NCI-H2107 (cell line): ENCODE data around the gene RUNX2.
"Not testable (repeated sequence)": the region's sequence is repeated elsewhere in the genome, so short reads cannot be mapped to it uniquely, and the experiment has no call there.

Experiments
- DNase-seq: peaks from one replicate; lab custom pipeline; 2025; lab: John Stamatoyannopoulos, UW

RUNX2 gene

DNA sequence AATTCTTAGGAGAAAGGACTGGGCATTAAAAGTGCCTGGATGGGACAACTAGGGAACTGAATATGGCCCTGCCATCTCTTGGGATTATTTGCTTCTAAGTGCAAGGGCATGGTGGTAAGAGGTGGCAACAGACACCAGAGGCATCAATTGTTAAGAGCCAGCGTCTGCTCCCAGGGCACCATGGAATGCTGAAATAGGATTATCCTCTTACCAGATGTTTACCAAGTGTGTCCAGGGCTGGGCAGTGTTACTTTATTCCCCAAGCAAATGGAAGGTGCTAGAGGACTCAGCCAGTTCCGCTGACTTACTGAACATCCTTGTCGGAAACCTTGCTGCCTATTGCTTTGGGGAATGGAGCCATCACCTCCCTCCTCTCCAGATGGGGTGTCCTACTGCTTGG lies 323.2 kb downstream of the RUNX2 start:
- DNase-seq: no peak

DNA sequence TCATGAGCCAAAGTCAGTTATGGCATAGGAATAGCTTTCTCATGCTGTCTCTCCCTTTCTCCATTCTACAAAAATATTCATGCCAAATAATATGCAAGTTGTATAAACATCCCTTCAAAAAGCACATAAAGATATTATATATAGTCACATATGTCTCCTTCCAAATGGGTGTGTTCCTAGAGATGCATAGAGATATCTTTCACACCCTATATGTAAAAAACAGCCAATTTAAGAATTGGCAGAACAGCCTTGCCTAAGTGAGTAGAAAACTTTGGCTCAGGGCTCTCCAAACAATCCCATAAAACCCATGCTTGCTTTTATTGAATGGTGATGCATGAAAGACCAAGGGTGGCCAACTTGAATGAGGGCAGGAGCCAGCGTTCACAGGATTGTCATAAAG lies 324.3 kb downstream of the RUNX2 start:
- no peak for DNase-seq

DNA sequence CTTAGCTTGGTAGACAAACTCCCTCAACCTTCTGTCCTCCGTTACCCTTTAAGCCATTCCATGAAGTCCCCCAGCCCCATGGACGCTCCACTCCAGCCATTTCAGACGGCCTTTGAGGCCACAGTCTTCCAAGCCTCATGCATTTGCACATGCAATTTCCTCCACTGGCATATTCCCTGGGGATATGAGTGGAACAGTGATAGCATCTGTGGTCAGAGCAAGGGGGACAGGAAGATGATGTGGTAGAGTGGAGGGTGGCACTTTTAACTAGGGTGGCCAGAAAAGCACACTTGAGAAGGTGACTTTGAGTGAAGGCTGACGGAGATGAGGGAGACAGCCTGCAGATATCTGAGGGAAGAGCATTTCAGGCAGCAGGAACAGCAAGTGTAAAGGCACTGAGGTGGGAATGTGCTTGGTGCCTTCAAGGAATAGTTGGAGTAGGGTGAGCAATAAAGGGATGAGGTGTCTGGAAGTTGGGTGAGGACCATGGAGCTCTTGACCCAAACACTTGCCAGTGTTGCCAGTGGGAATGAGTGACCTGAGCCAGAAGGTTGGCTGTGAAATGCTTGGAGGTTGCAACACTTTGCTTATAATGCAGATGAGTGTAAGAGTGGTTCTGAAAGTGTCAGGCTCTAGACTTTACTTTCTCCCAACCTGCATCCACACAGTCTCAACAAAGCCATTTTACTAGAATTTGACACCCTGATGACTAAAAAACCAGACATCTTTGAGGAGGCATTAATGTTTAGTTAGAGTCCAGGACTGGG lies 325.2 kb downstream of the RUNX2 start:
- DNase-seq: no peak

DNA sequence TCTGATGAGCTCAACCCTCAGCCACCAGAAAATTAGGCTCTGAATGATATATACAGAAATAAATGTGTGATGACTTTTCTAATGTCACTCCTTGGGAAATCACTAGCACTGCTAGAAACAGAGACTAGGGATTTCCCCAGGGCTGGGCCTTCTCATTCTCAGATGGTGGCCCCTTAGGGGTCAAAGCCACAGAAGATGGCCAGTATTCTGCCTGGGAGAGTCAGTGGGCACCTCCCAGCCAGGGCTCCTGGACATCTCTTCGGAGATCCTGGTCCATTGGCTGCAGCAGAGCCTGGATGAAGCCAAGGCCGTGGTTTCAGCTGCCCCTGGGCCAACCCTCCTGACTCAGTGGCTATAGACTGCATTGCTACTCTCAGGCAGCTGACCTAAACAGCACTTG lies 326.5 kb downstream of the RUNX2 start:
- no peak for DNase-seq

DNA sequence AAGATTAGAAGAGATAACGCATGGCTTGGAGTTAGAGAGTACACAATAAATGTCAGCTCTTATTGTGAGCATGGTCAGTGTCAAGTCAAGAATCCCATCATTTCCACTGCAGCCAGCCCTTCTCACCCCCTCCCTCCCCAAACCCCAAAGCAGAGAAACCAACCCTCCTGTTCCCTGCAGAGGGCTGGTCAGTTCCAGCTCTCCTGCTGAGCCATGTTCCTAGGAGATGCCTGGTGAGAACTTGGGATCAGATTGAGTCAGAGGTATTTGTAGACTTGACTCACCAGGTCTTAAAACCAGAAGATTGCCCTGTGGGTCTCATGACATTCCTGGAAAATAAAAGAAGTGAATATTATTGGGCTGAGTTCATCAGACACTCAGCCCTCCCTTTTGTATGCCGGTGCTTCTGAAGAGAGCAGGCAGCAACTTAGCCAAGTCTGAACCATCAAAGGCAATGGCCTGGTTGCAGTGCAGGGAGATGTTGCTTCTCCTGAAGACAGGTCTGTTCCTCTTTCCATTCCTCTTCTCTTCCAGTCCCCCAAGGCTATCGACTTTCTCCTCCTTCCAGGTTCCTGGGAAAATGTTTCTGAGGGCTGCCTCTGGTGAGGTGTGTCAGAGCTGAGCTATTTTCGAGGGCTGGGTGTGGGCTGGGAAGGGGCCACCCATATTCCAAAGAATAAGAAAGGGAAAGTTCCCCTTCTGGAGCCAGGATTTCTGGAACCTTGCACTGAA lies 327.8 kb downstream of the RUNX2 start:
- DNase-seq: no peak

DNA sequence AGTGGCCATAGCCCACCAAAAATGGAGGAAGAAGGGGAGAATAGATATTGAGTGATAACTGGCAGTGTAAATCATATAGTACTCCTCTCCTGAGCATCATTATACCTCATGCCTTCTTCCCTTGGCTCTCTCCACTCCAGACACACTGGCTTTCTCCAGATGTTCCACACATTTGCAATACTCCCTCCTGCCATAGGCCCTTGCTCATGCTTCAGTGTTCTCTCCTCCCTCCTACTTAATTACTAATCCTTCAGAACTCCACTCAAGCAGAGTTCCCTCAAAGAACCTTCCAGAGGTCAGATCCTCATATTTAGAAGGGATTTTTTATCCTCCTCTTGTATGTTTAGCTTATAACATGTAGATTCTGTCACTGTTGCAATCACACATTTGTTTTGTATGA lies 329.1 kb downstream of the RUNX2 start:
- no peak for DNase-seq

DNA sequence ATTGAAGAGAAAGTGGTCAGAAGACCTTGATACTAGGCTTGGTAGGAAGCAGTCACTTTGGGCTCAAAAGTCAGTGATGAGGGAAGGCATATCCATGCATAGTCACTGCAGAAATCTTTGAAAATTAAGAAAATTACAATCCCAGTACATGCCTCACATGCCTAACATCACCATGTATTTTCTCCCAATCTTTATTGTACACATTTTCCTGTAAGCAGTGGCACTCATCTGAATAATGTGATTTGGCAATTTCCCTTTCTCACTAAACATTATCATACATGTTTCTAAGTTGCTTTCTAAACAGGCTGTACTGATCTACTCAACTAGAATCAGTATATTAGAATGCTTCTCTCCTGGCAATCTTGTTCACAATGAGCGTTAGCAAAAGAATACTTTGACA lies 330.3 kb downstream of the RUNX2 start:
- no peak for DNase-seq

DNA sequence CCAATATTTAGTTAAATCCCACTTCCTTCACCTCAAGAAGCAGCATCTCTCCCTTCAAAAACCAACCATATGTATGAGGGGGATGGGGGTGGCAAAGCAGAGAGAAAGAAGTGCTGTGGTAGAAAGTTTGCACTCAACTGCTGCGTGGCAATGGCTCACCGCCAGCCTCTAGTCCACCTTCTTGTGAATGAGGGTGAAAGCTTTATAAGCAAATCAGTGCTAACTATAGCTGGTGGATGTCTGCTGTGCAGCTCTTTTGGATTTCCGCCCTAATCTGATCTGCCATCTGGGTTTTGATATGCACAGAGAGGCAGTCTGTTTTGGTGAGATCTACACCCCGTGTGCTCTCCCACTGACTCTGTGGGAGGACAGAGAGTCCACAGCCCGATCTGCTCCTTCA lies 330.8 kb downstream of the RUNX2 start:
- DNase-seq: no peak

DNA sequence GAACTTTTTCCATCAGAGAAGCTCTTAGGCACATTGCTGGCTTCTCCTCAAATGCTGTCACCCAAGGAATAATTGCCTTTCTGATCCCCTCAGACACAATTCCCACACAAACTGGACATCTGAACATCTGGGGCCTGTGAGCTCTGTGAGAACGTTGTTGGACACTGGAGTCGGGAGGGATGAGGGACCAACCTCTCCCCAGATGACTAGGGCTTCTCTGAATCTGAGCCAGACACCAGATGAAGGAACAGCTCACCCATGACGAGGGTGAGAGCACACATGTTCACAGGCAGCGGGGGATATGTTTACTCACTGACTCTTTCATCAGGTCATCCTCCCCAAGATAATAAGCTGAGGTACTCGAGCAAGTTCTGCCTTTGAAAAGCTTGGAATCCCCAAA lies 333.5 kb downstream of the RUNX2 start:
- DNase-seq: no peak

DNA sequence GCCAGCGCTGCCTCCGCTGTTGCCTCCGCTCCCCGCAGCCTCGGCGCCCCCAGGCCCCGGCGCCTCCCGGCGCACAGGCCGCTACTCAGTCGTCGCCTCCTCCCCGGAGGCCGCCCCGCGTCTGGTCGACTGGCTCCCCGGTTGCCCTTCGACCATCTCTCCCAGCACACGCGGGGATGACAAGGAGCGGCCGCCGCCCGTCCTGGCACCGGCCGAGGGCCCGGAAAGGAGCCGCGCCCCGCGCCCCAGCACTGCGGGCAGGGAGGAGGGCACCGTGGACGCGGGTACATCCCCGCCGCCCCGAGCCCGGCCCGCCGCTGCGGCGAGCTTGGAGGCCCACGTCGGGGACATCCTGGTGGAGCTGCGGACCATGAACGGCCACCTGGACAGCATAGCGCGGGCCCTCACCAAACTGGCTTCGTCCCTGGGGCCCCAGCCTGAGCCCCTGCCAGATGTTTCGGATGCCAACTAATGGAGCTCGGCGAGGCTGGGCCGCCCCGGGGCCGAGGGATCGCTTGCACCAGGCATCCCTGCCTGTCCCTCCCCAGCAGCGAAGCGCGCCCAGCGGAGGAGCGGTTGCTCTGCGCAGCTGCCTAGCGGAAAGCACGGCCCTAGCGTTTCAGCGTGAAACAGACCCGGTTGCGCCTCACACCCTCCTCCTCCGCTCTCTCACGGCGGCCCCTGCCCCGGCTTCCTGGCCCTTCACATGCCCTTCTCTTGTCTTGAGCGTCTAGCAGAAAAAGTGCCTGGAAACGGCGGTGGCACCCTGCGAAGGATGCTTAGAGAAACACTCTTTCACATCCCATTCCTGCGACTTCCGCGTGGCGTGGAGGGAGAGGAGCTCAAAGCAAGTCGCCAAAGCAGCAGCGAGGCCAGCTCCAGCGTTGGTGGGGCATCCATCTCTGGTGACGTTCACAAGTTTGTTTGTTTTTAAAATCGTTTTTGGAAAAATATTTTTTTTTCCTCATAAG lies 335.4 kb downstream of the RUNX2 start:
- no peak for DNase-seq

DNA sequence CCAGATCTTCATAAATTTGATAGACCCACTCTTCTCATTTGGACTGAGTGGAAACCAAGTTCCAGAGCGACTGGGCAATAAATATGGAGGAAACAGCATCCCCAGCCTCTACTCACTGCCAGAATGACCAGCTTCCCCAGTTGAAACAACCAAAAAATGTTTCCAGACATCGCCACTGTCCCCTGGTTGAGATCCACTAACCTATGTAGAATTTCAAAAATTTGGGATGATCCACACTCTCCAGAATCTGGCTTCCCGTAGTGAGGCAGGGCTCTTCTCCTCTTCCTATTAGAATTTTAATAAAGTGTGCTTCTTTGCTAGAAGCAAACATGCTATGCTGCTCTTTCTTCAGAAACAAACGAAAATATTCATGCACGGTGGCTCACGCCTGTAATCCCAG lies 336.6 kb downstream of the RUNX2 start:
- no peak for DNase-seq

DNA sequence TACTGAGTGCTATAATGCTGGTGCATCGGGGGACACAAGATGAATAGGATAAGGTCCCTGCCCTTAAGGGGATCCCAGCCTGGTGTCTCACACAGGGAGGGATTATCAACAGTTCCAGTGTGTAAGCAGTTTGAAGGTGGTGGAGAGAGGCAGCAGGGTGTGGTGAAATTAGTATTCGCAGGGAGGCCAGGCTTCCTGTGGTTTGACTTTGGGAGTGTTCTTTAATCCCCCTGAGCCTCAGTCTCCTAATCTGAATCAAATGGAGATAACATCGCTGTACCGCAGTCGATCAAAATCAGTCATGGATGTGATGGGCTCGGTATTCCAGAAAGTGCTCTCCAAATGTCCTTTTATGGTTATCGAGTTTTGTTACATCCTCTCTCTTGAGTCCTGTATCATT lies 337.7 kb downstream of the RUNX2 start:
- no peak for DNase-seq

DNA sequence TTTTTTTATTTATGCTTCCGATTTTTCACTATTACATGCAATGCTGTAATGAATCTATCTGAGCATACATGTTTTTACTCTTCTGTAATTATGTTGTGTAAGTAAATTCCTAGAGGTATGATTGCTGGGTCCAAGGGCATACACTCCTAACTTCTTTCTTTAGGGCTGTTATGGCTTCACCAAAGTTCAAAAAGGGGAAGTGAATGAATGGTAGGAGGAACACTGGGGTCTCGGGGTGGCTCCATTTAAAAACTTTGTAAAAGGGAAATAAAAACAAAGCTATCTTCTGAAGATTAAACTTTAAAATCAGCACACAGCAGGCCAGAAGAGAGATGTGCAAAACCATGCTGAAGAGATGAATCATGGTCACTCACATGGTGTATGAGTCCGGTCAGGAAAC lies 338.7 kb downstream of the RUNX2 start:
- no peak for DNase-seq

DNA sequence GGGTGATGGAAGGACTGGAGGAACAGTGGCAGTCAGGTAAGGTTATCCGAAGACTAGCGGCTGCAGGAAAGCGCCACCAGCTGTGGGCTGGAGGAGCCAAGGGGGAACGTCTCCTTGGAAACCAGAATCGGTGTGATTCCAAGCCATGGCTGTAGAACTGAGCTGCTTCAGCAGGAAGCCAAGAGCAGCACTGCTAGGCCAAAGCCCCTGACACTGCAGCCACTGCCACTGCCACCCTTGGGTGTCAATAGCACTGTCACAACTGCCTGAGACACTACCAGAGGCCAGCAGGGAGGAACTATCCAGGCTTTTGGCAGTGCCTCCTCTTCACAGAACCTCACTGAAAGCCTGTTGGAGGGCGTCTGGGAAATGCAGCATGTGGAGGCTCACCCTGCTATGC lies 339.2 kb downstream of the RUNX2 start:
- DNase-seq: no peak

DNA sequence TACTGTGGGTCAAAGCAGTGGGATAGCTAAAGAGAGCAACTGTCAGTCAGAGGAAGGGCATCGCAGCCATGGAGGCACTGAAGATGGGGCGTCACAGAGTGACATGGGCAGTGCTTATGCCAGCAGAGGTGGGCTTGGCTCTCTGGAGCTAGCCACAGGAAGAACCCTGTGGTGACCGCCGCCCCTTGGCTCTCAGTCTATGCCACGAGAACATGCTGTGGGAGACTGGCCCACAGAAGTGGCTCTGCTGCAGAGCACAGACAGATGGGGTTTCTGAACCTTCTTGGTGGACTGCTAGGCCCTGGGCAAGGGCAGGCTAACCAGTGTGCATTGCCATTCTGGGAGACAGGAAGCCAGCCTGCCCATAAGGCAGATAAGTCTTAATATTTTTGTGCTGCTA lies 339.6 kb downstream of the RUNX2 start:
- no peak for DNase-seq

DNA sequence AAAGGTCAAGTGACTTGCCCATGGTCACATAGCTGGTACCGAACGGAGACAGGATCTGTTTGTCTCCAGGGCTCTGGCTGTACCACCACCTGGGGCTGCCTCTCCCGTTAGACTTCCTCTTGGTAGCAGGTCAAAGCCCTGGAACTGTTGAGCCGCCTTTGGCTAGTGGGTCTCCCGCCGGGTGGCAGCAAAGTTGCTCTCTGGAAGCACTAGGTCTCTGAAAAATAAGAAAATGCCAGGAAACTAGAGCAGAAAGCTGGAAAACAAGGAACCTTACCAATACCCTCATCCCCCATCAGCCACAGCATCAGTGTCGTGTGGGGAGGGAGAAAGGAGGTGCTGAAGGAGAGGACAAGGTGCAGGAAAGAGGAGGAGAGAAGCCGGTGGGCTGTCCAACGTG lies 340.6 kb downstream of the RUNX2 start:
- no peak for DNase-seq

DNA sequence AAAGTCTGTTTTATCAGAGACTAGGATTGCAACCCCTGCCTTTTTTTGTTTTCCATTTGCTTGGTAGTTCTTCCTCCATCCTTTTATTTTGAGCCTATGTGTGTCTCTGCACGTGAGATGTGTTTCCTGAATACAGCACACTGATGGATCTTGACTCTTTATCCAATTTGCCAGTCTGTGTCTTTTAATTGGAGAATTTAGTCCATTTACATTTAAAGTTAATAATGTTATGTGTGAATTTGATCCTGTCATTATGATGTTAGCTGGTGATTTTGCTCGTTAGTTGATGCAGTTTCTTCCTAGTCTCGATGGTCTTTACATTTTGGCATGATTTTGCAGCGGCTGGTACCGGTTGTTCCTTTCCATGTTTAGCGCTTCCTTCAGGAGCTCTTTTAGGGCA lies 345.0 kb downstream of the RUNX2 start:
- not testable (repeated sequence) for DNase-seq

DNA sequence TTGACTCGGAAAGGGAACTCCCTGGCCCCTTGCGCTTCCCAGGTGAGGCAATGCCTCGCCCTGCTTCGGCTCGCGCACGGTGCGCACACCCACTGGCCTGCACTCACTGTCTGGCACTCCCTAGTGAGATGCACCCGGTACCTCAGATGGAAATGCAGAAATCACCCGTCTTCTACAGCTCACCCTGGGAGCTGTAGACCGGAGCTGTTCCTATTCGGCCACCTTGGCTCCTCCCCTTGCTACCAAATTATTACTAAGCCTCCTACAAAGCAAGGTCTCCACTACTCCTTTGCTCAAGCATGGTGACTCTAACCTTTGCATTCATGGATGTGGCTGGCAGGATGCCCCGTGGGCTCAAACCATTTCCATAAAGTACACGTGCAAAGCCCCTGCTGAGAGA lies 347.0 kb downstream of the RUNX2 start:
- not testable (repeated sequence) for DNase-seq

DNA sequence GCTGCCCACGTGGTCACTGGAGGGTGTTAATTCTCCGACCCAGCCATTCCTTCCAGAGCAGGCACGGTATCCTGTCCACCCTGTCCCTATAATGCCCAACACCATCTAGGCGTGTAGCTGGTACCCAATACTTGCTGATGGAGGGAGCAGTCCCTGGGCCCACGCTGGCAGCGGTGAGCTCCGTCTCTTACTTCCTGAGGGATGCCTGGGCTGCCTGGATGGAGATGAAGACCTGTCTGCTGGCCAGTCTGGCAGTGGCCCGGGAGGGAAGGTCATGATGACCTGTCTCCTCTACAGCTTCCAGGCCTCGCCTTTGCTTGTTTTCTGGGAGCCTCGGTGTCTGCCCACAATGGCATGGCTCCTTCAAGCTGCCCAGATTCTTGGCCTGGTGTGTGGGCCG lies 347.5 kb downstream of the RUNX2 start:
- no peak for DNase-seq

DNA sequence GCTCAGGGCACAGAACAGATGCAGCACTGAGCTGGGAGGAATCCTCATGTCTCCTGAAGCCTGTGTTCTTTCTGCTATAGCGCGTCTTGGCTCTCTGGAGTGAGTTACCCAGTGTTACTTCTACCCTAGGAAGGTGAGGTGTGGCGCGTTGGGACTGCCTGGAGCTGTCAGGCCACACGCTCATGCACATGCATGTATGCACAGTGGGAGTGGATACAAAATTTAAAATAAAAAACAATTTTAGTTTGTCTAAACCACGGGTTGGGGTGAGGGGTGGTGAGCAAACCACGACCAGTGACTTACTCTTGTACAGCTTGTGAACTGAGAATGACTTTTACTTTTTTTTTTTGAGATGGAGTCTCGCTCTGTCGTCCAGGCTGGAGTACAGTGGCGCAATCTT lies 348.2 kb downstream of the RUNX2 start:
- no peak for DNase-seq

DNA sequence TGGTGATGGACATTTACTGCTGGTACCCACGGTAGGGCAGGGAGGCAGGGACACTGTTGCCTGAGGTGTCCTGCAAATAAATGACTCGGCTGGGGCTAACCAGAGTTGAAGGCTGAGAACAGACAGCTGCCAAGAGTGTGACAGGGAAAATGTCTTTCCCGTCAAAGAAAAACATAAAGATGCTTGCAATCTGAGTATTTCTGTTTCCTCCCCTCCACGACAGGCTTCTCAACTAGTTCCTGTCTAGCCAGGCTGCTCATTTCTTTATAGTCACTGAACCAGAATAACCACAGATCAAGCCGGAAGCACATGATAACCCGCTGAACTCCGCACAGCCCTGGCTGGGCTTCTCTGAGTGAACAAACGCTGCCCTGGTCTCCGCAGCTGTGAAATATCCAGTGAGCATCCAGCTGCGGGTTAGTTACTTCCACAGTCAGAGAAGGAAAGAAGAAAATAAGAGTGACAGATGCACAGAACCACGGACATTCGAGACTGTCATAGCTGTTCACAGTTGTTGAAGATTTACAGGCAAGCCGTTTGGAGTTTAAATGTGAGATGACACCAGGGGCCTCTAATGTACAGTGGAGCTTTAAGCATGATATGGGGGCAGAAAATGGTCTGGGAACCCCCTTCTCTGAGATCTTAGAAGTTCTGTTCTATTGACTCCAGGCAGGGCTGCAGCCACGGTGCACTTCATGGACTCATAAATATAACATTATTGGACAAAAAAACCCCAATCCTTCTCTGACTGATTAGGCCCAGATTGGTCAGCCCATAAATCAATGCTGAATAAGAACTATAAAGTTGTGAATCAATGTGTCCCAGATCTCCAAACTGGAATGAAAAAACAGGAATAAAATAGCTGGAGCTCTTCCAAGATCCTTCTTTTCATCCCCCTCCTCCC lies 349.5 kb downstream of the RUNX2 start:
- no peak for DNase-seq

DNA sequence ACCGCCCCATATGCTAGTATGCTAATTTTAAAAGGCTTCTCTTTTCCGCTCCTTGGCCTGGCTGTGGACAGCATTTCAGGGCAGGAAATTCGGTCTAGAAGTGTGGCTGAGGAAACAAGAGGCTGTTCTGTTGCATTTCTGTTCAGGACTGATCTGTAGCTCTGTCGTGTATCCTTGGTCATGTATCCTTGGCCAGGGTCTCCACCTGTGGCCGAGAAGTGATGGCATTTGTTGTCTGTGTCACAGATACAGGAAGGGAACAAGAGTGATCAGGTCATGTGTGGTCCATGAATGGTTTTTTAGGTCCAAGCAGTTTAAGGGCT lies 350.1 kb downstream of the RUNX2 start:
- DNase-seq: no peak
